ENCODE measurements around the gene SLC1A7. TPM values are rescaled to one million over a fixed set of nuclear protein-coding genes. Genes with fewer than 3 reads are reported as not detected.

SLC1A7 gene
- total RNA-seq, 1 donor from 2014 or later = not detected

DNA sequence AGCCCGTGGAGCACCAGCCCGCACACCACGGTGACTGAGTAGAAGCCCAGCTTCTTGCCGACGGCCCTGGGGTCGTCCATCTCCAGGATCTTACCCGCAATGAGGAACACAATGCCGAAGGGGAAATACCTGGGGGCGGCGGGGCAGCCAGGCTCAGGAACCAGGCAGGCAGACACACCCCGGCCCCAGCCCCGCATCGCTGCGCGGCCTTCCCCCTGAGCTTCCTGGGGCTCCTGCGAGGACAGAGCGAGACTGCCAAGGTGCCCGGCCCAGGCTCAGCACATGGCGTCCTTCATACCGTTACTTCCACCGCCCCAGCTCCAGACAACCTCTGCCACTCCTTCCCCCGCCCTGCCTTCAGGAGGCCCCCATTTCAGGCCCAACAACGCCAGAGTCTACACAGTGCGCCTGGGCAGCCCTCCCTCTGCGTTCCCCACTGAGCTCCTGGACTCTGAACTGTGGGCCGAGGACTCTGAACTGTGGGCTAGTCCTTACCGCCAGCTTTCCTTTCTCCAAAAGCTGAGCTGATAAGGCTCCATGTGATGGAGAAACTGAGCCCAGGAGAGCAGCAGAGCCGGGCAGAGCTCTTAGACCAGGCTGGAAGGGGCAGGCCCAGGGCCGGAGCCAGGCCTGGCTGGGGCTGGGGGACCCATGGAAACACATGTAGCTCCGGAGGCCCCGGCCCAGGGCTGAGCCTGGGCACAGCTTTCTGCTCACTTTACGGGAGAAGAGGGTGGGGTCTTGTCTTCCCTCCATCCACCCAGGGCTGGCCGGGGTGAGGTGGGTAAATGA lies 49.6 kb downstream of the SLC1A7 start:
- Histone ChIP-seq H3K27me3 (no peaks in the 10 kb centered on the region), H3K36me3 (no peaks in the 10 kb centered on the region), H3K4me2 (no peak overlapping the region), H3K9ac (no peak overlapping the region), H3K27ac (no peak overlapping the region), H3K9me3 (ENCODE audit: low read depth) (no peaks in the 10 kb centered on the region), H2AFZ (replicated peaks) (no peak overlapping the region), H3F3A (ENCODE audit: low read depth) (peaks cover 7% of the 10 kb centered on the region), H4K20me1 (ENCODE audit: low read depth) (no peaks in the 10 kb centered on the region), H3K4me3 (no peak overlapping the region), H3K4me1 (peaks cover 5% of the 10 kb centered on the region), H3K79me2 (ENCODE audit: low read depth) (no peaks in the 10 kb centered on the region)
- Mint-ChIP-seq H3K36me3 (no peaks in the 10 kb centered on the region), H3K9me3 (no peaks in the 10 kb centered on the region), H3K4me1 (peaks cover 3% of the 10 kb centered on the region), H3K27ac (no peak overlapping the region), H3K4me3 (no peak overlapping the region), H3K27me3 (ENCODE audit: insufficient read depth, low read depth) (peaks cover 7% of the 10 kb centered on the region)
- DNase-seq (ENCODE audit: low spot score) = no peak
- TF ChIP-seq EZH2phosphoT487 (IDR thresholded peaks at IDR 0.05) (no peak), EZH2 (IDR thresholded peaks at IDR 0.05) (no peak)
- TF ChIP-seq, protein P1, sequence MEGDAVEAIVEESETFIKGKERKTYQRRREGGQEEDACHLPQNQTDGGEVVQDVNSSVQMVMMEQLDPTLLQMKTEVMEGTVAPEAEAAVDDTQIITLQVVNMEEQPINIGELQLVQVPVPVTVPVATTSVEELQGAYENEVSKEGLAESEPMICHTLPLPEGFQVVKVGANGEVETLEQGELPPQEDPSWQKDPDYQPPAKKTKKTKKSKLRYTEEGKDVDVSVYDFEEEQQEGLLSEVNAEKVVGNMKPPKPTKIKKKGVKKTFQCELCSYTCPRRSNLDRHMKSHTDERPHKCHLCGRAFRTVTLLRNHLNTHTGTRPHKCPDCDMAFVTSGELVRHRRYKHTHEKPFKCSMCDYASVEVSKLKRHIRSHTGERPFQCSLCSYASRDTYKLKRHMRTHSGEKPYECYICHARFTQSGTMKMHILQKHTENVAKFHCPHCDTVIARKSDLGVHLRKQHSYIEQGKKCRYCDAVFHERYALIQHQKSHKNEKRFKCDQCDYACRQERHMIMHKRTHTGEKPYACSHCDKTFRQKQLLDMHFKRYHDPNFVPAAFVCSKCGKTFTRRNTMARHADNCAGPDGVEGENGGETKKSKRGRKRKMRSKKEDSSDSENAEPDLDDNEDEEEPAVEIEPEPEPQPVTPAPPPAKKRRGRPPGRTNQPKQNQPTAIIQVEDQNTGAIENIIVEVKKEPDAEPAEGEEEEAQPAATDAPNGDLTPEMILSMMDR (IDR thresholded peaks at IDR 0.05) = no peak

DNA sequence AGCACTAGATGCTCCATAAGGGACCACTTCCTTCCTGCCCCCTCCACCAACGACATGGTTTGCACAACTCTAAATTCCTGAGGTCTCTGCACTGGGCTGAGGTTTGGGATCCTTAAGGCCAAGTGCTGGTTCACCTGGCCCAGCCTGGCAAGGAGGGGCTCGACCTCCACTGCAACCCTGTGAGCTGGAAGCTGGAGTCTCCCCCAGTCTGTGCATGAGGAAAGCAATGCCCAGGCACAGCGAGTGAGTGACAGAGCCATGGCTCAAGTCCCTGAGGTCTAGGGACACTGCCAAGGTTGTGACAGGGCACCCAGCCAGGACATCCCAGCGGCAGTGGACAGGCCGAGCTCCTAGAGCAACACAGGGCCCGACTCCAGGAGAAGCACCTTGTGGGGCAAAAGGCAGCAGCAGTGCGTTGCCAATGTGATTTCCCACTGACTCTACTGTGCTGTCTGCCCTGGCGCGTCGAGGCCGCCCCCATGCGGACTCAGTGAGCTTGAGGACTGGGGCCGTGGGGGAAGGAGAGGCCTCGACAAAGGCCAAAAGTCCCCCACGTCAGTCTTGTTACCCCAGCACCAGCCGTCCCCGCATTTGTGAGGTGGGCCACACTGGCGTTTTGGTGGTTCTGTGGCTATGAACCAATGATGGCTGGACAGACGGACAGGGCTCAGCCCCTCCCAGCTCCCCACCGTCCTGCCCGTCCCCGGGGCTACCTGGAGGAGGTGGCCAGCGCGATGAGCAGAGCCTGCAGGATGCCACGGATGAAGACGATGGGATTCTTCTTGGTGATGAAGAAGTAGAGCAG lies 50.4 kb downstream of the SLC1A7 start:
- no peak for TF ChIP-seq EZH2phosphoT487 (IDR thresholded peaks at IDR 0.05)
- TF ChIP-seq, protein P1 (IDR thresholded peaks at IDR 0.05) = no peak
- no peak for TF ChIP-seq EZH2 (IDR thresholded peaks at IDR 0.05)
- Histone ChIP-seq H3K4me3 (no peak overlapping the region), H3K4me2 (no peak overlapping the region), H3K27me3 (no peaks in the 10 kb centered on the region), H3K9ac (no peak overlapping the region), H3K27ac (no peak overlapping the region), H3K4me1 (peaks cover 9% of the 10 kb centered on the region), H3K36me3 (no peaks in the 10 kb centered on the region), H2AFZ (replicated peaks) (no peak overlapping the region), H3K79me2 (ENCODE audit: low read depth) (no peaks in the 10 kb centered on the region), H4K20me1 (ENCODE audit: low read depth) (no peaks in the 10 kb centered on the region), H3K9me3 (ENCODE audit: low read depth) (no peaks in the 10 kb centered on the region), H3F3A (ENCODE audit: low read depth) (peaks cover 7% of the 10 kb centered on the region)
- no peak for DNase-seq (ENCODE audit: low spot score)
- Mint-ChIP-seq H3K36me3 (no peaks in the 10 kb centered on the region), H3K27ac (no peak overlapping the region), H3K4me3 (no peak overlapping the region), H3K27me3 (ENCODE audit: insufficient read depth, low read depth) (peaks cover 7% of the 10 kb centered on the region), H3K4me1 (peaks cover 5% of the 10 kb centered on the region), H3K9me3 (no peaks in the 10 kb centered on the region)

DNA sequence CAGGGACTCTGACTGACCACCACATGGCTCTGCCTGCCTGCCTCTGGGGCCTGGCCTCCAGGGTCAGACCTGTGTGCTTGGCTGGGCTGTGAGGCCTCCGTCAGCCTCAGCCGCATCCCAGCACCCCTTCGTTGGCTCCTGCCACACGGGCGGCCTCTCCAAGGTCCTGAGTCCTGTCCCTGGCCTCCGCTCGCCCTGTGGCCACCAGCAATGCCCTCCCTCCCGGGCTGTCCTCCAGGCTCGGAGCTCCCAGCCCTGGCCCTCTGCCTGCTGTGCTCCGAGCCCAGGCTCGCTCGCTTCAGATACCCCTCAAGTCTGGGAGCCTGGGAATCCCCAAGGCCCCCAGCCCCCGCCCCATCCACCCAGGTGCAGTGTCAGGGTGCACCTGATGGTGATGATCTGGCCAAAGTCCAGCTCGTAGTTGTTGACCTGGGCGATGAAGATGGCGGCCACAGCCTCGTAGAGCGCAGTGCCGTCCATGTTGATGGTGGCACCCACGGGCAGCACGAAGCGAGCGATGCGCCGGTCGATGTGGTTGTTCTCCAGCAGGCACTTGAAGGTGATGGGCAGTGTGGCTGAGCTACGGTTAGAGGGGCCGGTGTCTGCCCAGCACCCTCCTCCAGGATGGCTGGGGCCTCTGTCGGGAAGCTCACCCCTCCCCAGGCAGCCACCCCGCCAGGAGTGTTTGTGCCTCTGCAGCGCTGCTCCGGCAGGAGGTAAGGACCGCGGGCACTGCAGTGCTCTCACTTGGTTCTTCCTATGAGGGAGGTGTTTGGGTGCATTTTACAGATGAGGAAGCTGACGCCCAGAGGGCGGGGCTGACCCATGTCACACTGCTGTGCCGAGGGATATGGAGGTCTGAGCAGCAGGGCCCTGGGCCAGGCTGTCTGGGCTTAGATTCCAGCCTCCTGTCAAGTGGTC lies 52.0 kb downstream of the SLC1A7 start:
- Histone ChIP-seq H4K20me1 (ENCODE audit: low read depth) (no peaks in the 10 kb centered on the region), H3K79me2 (ENCODE audit: low read depth) (no peaks in the 10 kb centered on the region), H3K9ac (no peak overlapping the region), H3K27me3 (no peaks in the 10 kb centered on the region), H2AFZ (replicated peaks) (no peak overlapping the region), H3K4me1 (peaks cover 9% of the 10 kb centered on the region), H3K27ac (no peak overlapping the region), H3K4me2 (no peak overlapping the region), H3K4me3 (no peak overlapping the region), H3K36me3 (no peaks in the 10 kb centered on the region), H3F3A (ENCODE audit: low read depth) (peaks cover under 1% of the 10 kb centered on the region), H3K9me3 (ENCODE audit: low read depth) (no peaks in the 10 kb centered on the region)
- H3K4me3 Mint-ChIP-seq = no peak overlapping the region
- no peaks in the 10 kb centered on the region for H3K9me3 Mint-ChIP-seq
- no peaks in the 10 kb centered on the region for H3K36me3 Mint-ChIP-seq
- DNase-seq (ENCODE audit: low spot score) = no peak
- H3K4me1 Mint-ChIP-seq = peaks cover 5% of the 10 kb centered on the region
- TF ChIP-seq, protein P1 (IDR thresholded peaks at IDR 0.05) = no peak
- no peak for TF ChIP-seq EZH2phosphoT487 (IDR thresholded peaks at IDR 0.05)
- peak overlapping the region; percentile 46 for H3K27ac Mint-ChIP-seq
- H3K27me3 Mint-ChIP-seq (ENCODE audit: insufficient read depth, low read depth) = peaks cover 8% of the 10 kb centered on the region

All from neural progenitor cell (in vitro differentiated cells).